NCI-H1417 (cell line): ENCODE measurements around the gene GGA1.

Experiments
- DNase-seq, 3 experiments: peaks; one replicate each; lab custom pipeline; 2025; lab: John Stamatoyannopoulos, UW

GGA1 gene

GRCh38 chr22:37674951-37675929 lies 66.6 kb downstream of the GGA1 start, which contains the start of gene LGALS1:
Gene LGALS1, plus strand, starts transcription at chr22:37675636. Its CDS starts 67 bp downstream, at chr22:37675703.
- DNase-seq = peak; percentile 9 to 14 (median 12)

GRCh38 chr22:37675930-37676735 lies 67.5 kb downstream of the GGA1 start:
- no peak for DNase-seq

GRCh38 chr22:37676736-37677492 lies 68.3 kb downstream of the GGA1 start:
- peak; percentile 46 to 69 (median 55) for DNase-seq

GRCh38 chr22:37677493-37677974 lies 68.9 kb downstream of the GGA1 start:
- DNase-seq = no peak

- DNase-seq = no peak
Measured at GRCh38 chr22:37678372-37678771, 69.7 kb downstream of the GGA1 start.

GRCh38 chr22:37679670-37680069 lies 71.0 kb downstream of the GGA1 start:
- no peak for DNase-seq

GRCh38 chr22:37680191-37680851 lies 71.7 kb downstream of the GGA1 start:
- no peak for DNase-seq

- no peak for DNase-seq
Measured at GRCh38 chr22:37681001-37681424, 72.4 kb downstream of the GGA1 start.

GRCh38 chr22:37681556-37682049 lies 73.0 kb downstream of the GGA1 start:
- peak; percentile 25 to 56 (median 49) for DNase-seq
